HepG2 (cell line): ENCODE measurements around the gene BCAS2. TPM values are rescaled to one million over a fixed set of nuclear protein-coding genes. Genes with fewer than 3 reads are reported as not detected.

Source experiments
- ATAC-seq: fragments of 200-7000 bp; cut with Tn5 transposase; 3 replicates; pipeline ENCODE4 v1.9.1; 2020; ENCODE audit warnings: mild to moderate bottlenecking, moderate library complexity
- BruUV-seq: library from RNA; stranded (reverse); fragments of 400-500 nt; replicated peaks from 2 replicates; lab custom pipeline; 2021; lab: Mats Ljungman, UMichigan
- CTCF ChIA-PET: fragments of 300-600 bp; formaldehyde crosslinking; extraction: SDS; loops from one replicate; lab custom pipeline; 2021; ENCODE audit warnings: low total read pairs, inconsistent platforms, low intra/inter-chr PET ratio; lab: Yijun Ruan, JAX
- POLR2A ChIA-PET: fragments of 350-600 bp; sonication (Branson Sonifier 250); formaldehyde crosslinking; loops from one replicate; lab custom pipeline; 2020; ENCODE audit warnings: antibody characterized with exemption, inconsistent platforms; lab: Yijun Ruan, JAX
- DNase-seq: peaks from one replicate; pipeline ENCODE4 v3.0.0-alpha.2; 2015; ENCODE audit warnings: low spot score
- FAIRE-seq: peaks from 3 replicates; lab custom pipeline; 2011; peaks lifted over from hg19 to GRCh38; lab: Jason Lieb, UNC
- H2AFZ ChIP-seq: one replicate; pipeline ENCODE4 v1.6.1; 2011; ENCODE audit warnings: low read length, inconsistent platforms
- H3K27ac ChIP-seq: fragments of 300-600 bp; 3 replicates; pipeline ENCODE4 v1.8.0; 2011; ENCODE audit warnings: mixed run types, mild to moderate bottlenecking, mixed read lengths, low read length, inconsistent platforms; ENCODE audit not compliant: insufficient read depth; ENCODE audit errors: extremely low read length
- H3K27me3 ChIP-seq, 2 experiments: fragments of 200-600 bp in 1 of 2; 2 replicates in 1 of 2; 3 replicates in 1 of 2; pipeline versions ENCODE4 v1.6.0 to v1.8.0; 2011; ENCODE audit warnings: low read length in 2 of 2, mild to moderate bottlenecking in 2 of 2, moderate library complexity in 2 of 2, inconsistent platforms in 1 of 2; ENCODE audit not compliant: insufficient read depth in 2 of 2, control insufficient read depth in 1 of 2
- H3K36me3 ChIP-seq, 2 experiments: fragments of 200-600 bp in 1 of 2; replicated peaks in 1 of 2; 2 replicates in 1 of 2; 3 replicates in 1 of 2; pipeline versions ENCODE4 v1.5.1 to v1.8.0; 2011; ENCODE audit warnings: low read length in 2 of 2, inconsistent platforms in 1 of 2; ENCODE audit not compliant: insufficient read depth in 2 of 2, control insufficient read depth in 1 of 2
- H3K4me1 ChIP-seq: 2 replicates; pipeline ENCODE4 v1.5.1; 2012; ENCODE audit warnings: low read length, inconsistent platforms; ENCODE audit not compliant: insufficient read depth
- H3K4me2 ChIP-seq: 2 replicates; pipeline ENCODE4 v1.6.0; 2011; ENCODE audit warnings: low read depth, low read length, inconsistent platforms
- H3K4me3 ChIP-seq, 3 experiments: fragments of 200-600 bp in 1 of 3; sonication (generic), shearing (Covaris generic) in 1 of 3; replicated peaks in 1 of 3; 2 replicates each; pipeline ENCODE4 v1.5.1; 2011 to 2016; ENCODE audit warnings: low read length in 3 of 3, inconsistent platforms in 2 of 3, low read depth in 2 of 3, mild to moderate bottlenecking in 2 of 3, control low read depth in 1 of 3, mixed read lengths in 1 of 3; ENCODE audit not compliant: insufficient read depth in 1 of 3
- H3K79me2 ChIP-seq: one replicate; pipeline ENCODE4 v1.6.1; 2011; ENCODE audit warnings: low read length, inconsistent platforms; ENCODE audit not compliant: insufficient read depth
- H3K9ac ChIP-seq: 2 replicates; pipeline ENCODE4 v1.6.0; 2011; ENCODE audit warnings: mild to moderate bottlenecking, low read depth, low read length, inconsistent platforms; ENCODE audit not compliant: insufficient read depth
- H3K9me3 ChIP-seq: 2 replicates; pipeline ENCODE4 v1.5.1; 2012; ENCODE audit warnings: mild to moderate bottlenecking, low read length
- H4K20me1 ChIP-seq: 2 replicates; pipeline ENCODE4 v1.6.0; 2011; ENCODE audit warnings: inconsistent platforms, mild to moderate bottlenecking, low read length, moderate library complexity; ENCODE audit not compliant: insufficient read depth
- CCAR2 ChIP-seq: fragments of 200-400 bp; formaldehyde crosslinking; optimal IDR thresholded peaks from 2 replicates; pipeline ENCODE3; 2018; ENCODE audit warnings: low read depth, mild to moderate bottlenecking, low read length, moderate library complexity
- CEBPB ChIP-seq: IDR thresholded peaks from 2 replicates; pipeline ENCODE4 v1.6.1; 2011; ENCODE audit warnings: low read depth, low read length, improper control_type of control experiment, borderline replicate concordance
- DPF2 ChIP-seq: sonication (generic); formaldehyde crosslinking; IDR thresholded peaks from 2 replicates; pipeline ENCODE4 v1.4.0; 2020; ENCODE audit warnings: mild to moderate bottlenecking, low read depth, missing genetic modification reagents, borderline replicate concordance
- ISL2 ChIP-seq: sonication (generic); formaldehyde crosslinking; IDR thresholded peaks from 2 replicates; pipeline ENCODE4 v1.5.0; 2020; ENCODE audit warnings: missing genetic modification reagents
- KDM2A ChIP-seq: sonication (generic); formaldehyde crosslinking; IDR thresholded peaks from 2 replicates; pipeline ENCODE4 v1.4.0; 2020; ENCODE audit warnings: low read depth, missing genetic modification reagents, borderline replicate concordance
- MAFG ChIP-seq: sonication (generic); formaldehyde crosslinking; IDR thresholded peaks from 2 replicates; pipeline ENCODE4 v1.5.1; 2020; ENCODE audit warnings: mild to moderate bottlenecking, missing genetic modification reagents
- MXI1 ChIP-seq: IDR thresholded peaks from 3 replicates; pipeline ENCODE4 v1.6.1; 2012; ENCODE audit warnings: low read depth, low read length, inconsistent platforms, borderline replicate concordance
- PHF5A ChIP-seq: IDR thresholded peaks from one replicate; pipeline ENCODE4 v1.6.1; 2018; ENCODE audit warnings: low read depth, missing genetic modification reagents; ENCODE audit not compliant: unreplicated experiment
- RORA ChIP-seq: sonication (generic); formaldehyde crosslinking; IDR thresholded peaks from 2 replicates; pipeline ENCODE4 v1.5.0; 2020; ENCODE audit warnings: mild to moderate bottlenecking, missing genetic modification reagents, moderate library complexity
- ZNF644 ChIP-seq: IDR thresholded peaks from 2 replicates; pipeline ENCODE4 v1.6.1; 2016; ENCODE audit warnings: low read depth
- ZNF839 ChIP-seq: sonication (generic); formaldehyde crosslinking; IDR thresholded peaks from 2 replicates; pipeline ENCODE4 v1.4.0; 2020; ENCODE audit warnings: missing genetic modification reagents, mild to moderate bottlenecking, borderline replicate concordance
- WGBS: methylation state at CpG from one replicate; pipeline ENCODE4 v1.1.6; 2017; ENCODE audit warnings: low lambda C conversion rate; 5-methylcytosine and 5-hydroxymethylcytosine counted together
- in situ Hi-C: cut with HindIII; loops from 2 replicates; pipeline ENCODE4 v1.10.0; 2017; ENCODE audit warnings: low pct_unique_long_range_greater_than_20kb; ENCODE audit not compliant: extremely low pct_ligation_motif_present
- intact Hi-C: fragments of 100-400 bp; cut with micrococcal nuclease; formaldehyde crosslinking; loops from one replicate; pipeline ENCODE4 v1.10.0; 2022; ENCODE audit not compliant: unreplicated experiment
- polyA plus RNA-seq, 8 experiments: library from polyadenylated mRNA; depleted of rRNA in 3 of 8; stranded (reverse) in 7 of 8; unstranded in 1 of 8; fragments of >200 nt; fragmentation: Illumina TruSeq in 4 of 8; extraction: Trizol in 4 of 8; gene quantifications; 2 replicates each; pipeline versions ENCODE4 v1.2.1 to v1.2.3, GENCODE V29; 2011 to 2016; ENCODE audit warnings: low read depth in 4 of 8, missing spikeins in 1 of 8, mixed read lengths in 1 of 8; ENCODE audit not compliant: insufficient read depth in 1 of 8
- total RNA-seq, 5 experiments: library from RNA; depleted of rRNA; stranded (reverse); fragments of >200 nt; fragmentation: Illumina TruSeq; extraction: Trizol; gene quantifications; 2 replicates each; pipeline ENCODE4 v1.2.3, GENCODE V29; 2016; ENCODE audit warnings: low read depth in 1 of 5
- TF ChIP-seq, protein P1 (sequence below): sonication (generic); formaldehyde crosslinking; IDR thresholded peaks from 2 replicates; pipeline ENCODE4 v1.5.0; 2020; ENCODE audit warnings: missing genetic modification reagents

BCAS2 gene
- total and polyA plus RNA-seq, 2 of the 13 experiments (the other 11 are each of a cell fraction or from before 2014, with no cell fraction given) = 18.0 to 47.4 TPM

DNA sequence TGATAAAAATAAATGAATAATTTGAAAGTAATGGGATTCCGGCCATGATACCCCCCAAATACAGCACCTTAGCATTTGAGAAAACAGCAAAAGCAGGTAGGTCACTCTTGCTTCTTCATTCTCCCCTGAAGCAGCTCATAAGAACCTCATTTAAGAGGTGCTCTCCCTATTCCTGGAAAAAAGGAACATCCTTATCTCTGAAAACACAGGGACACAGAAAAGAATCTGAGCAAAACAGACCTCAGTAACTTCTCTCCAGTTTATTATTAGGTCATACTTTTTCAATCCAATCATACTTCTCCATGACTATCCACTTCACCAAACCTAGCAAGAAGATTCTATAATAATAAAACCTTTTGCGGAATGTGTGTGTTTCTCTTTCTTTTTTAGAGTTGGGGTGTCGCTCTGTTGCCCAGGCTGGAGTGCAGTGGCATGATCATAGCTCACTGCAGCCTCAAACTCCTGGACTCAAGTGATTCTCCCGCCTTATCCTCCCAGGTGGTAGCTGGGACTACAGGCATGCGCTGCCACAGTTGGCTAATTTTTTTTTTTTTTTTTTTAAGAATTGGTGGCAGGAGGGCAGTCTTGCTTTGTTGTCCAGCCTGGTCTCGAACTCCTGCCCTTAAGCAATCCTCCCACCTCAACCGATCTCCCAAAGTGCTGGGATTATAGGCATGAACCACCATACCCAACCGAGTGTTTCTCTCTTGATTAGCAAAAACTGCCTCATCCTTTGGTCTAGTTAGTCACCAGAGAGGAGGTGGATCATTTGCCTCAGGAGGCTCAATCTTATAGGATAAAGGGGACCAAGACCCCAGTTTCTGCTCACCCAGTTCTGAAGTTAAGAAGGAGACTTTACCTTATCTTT, 59.8 kb downstream of the BCAS2 start:
- no peak for TF ChIP-seq CCAR2
- no peak for TF ChIP-seq DPF2
- TF ChIP-seq RORA (CRISPR knock-in tag) = no peak
- no peak for TF ChIP-seq MAFG
- TF ChIP-seq CEBPB = no peak
- no peak for TF ChIP-seq ZNF839 (CRISPR knock-in tag)
- TF ChIP-seq MXI1 = no peak
- no peak for TF ChIP-seq ZNF644 (CRISPR knock-in tag)
- no peak for TF ChIP-seq KDM2A
- TF ChIP-seq, protein P1, sequence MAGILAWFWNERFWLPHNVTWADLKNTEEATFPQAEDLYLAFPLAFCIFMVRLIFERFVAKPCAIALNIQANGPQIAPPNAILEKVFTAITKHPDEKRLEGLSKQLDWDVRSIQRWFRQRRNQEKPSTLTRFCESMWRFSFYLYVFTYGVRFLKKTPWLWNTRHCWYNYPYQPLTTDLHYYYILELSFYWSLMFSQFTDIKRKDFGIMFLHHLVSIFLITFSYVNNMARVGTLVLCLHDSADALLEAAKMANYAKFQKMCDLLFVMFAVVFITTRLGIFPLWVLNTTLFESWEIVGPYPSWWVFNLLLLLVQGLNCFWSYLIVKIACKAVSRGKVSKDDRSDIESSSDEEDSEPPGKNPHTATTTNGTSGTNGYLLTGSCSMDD (CRISPR knock-in tag) = no peak
- no peak for TF ChIP-seq ISL2 (CRISPR knock-in tag)
- TF ChIP-seq PHF5A (CRISPR knock-in tag) = no peak
- H3K9me3 ChIP-seq = no peaks in the 10 kb centered on the region
- no peak overlapping the region for H3K4me3 ChIP-seq
- no peak overlapping the region for H3K9ac ChIP-seq
- 51% methylated on average over 8 of the region's 8 CpGs for WGBS
- 0 out of 5 replicates have a peak, but pooled peaks cover 0 to 3% of the 10 kb centered on the region in 2 experiments for H3K27me3 ChIP-seq
- BruUV-seq = no TSS peak
- no peak overlapping the region for H2AFZ ChIP-seq
- ATAC-seq (no peak), FAIRE-seq (no peak), DNase-seq (no peak)
- ChIA-PET CTCF (no interaction called here), POLR2A (no interaction called here)
- H3K79me2 ChIP-seq = no peaks in the 10 kb centered on the region
- H3K36me3 ChIP-seq = no peaks in the 10 kb centered on the region
- 0 out of 2 replicates have a peak, but pooled peaks cover 7% of the 10 kb centered on the region for H3K4me1 ChIP-seq
- no peak overlapping the region for H3K27ac ChIP-seq
- intact Hi-C loops (no loop called here), in situ Hi-C loops (no loop called here)
- H3K4me2 ChIP-seq = no peak overlapping the region
- H4K20me1 ChIP-seq = no peaks in the 10 kb centered on the region

Other genes starting within 250 kb of the BCAS2 start
- gene TRIM33, start 70.4 kb downstream of the BCAS2 start, total RNA-seq (2016; rRNA removed; fragmentation: Illumina TruSeq; extraction: Trizol) = 42.2 and 42.8 TPM in 2 replicates
- 31.0 and 35.5 TPM in 2 replicates for gene TRIM33, start 70.4 kb downstream of the BCAS2 start, polyA plus RNA-seq (2011; rRNA removed)
- gene DENND2C, start 88.4 kb upstream of the BCAS2 start, total RNA-seq (2016; rRNA removed; fragmentation: Illumina TruSeq; extraction: Trizol) = 0.25 and 0.33 TPM in 2 replicates
- gene DENND2C, start 88.4 kb upstream of the BCAS2 start, polyA plus RNA-seq (2011; rRNA removed) = 0.07 and 0.08 TPM in 2 replicates
- not detected in 2 replicates for gene AMPD1, start 113.9 kb upstream of the BCAS2 start, total RNA-seq (2016; rRNA removed; fragmentation: Illumina TruSeq; extraction: Trizol)
- not detected in 2 replicates for gene AMPD1, start 113.9 kb upstream of the BCAS2 start, polyA plus RNA-seq (2011; rRNA removed)
- gene NRAS, start 135.2 kb upstream of the BCAS2 start, total RNA-seq (2016; rRNA removed; fragmentation: Illumina TruSeq; extraction: Trizol) = 58.8 and 96.2 TPM in 2 replicates
- 26.9 and 38.6 TPM in 2 replicates for gene NRAS, start 135.2 kb upstream of the BCAS2 start, polyA plus RNA-seq (2011; rRNA removed)
- 313 and 582 TPM in 2 replicates for gene CSDE1, start 176.4 kb upstream of the BCAS2 start, total RNA-seq (2016; rRNA removed; fragmentation: Illumina TruSeq; extraction: Trizol)
- 115 and 150 TPM in 2 replicates for gene CSDE1, start 176.4 kb upstream of the BCAS2 start, polyA plus RNA-seq (2011; rRNA removed)
- gene SIKE1, start 199.1 kb upstream of the BCAS2 start, total RNA-seq (2016; rRNA removed; fragmentation: Illumina TruSeq; extraction: Trizol) = 58.4 and 97.5 TPM in 2 replicates
- gene SIKE1, start 199.1 kb upstream of the BCAS2 start, polyA plus RNA-seq (2011; rRNA removed) = 33.5 and 36.5 TPM in 2 replicates